Testis (tissue), 3 donors: ENCODE data around the gene EYA3. TPM values are rescaled to one million over a fixed set of nuclear protein-coding genes. Genes with fewer than 3 reads are reported as not detected.

Source experiments
- DNase-seq: peaks from one replicate; pipeline ENCODE4 v3.0.0-alpha.2; 2019
- H3K27ac ChIP-seq, 2 donors: fragments of 200-600 bp; sonication (generic); one replicate each; pipeline ENCODE4 v1.5.1; 2019
- H3K27me3 ChIP-seq: fragments of 200-600 bp; sonication (generic); one replicate; pipeline ENCODE4 v1.5.1; 2019
- H3K36me3 ChIP-seq: fragments of 200-600 bp; sonication (generic); one replicate; pipeline ENCODE4 v1.5.1; 2017; ENCODE audit warnings: low read depth; ENCODE audit errors: missing control alignments
- H3K4me1 ChIP-seq: fragments of 200-600 bp; sonication (generic); one replicate; pipeline ENCODE4 v1.5.1; 2019
- H3K4me3 ChIP-seq, 2 donors: fragments of 200-600 bp; sonication (generic); one replicate each; pipeline ENCODE4 v1.5.1; 2017 to 2019
- H3K9me3 ChIP-seq: fragments of 200-600 bp; sonication (generic); one replicate; pipeline ENCODE4 v1.5.1; 2017
- CTCF ChIP-seq, 3 experiments: fragments of 450-650 bp in 2 of 3; fragments of 200-600 bp in 1 of 3; sonication (generic) in 1 of 3; IDR thresholded peaks; one replicate each; pipeline ENCODE4 v1.5.1; 2016 to 2019; ENCODE audit warnings: antibody characterized with exemption in 3 of 3, mild to moderate bottlenecking in 2 of 3, moderate library complexity in 1 of 3
- POLR2A ChIP-seq: fragments of 450-650 bp; IDR thresholded peaks from one replicate; pipeline ENCODE4 v1.6.1; 2017; ENCODE audit warnings: antibody characterized with exemption, mild to moderate bottlenecking, moderate library complexity
- WGBS, 2 donors: methylation state at CpG; one replicate each; pipeline ENCODE4 v1.1.5; 2018; 5-methylcytosine and 5-hydroxymethylcytosine counted together
- intact Hi-C: fragments of 100-400 bp; cut with DNase I; formaldehyde crosslinking; loops from one replicate; pipeline ENCODE4 v1.15.1; 2023; ENCODE audit warnings: low total_unique reads
- polyA plus RNA-seq: library from polyadenylated mRNA; stranded (reverse); fragments of 350-450 nt; fragmentation: Illumina TruSeq; extraction: RNeasy Lipid Tissue Mini Kit (QIAGEN cat#74804); gene quantifications from one replicate; pipeline ENCODE4 v1.2.3, GENCODE V29; 2014; ENCODE audit warnings: low read depth, low replicate concordance; ENCODE audit not compliant: insufficient read depth
- total RNA-seq, 2 donors: library from RNA; depleted of rRNA; stranded (reverse); fragments of >200 nt; gene quantifications; one replicate each; pipeline ENCODE4 v1.2.3, GENCODE V29; 2016

Gene EYA3
- total and polyA plus RNA-seq, 3 donors from 2014 or later: 28.3 to 41.9 (median 31.5) TPM

GRCh38 chr1:27967106-27967883, 121.1 kb downstream of the EYA3 start:
- Histone ChIP-seq H3K9me3 (no peaks in the 10 kb centered on the region), H3K36me3 (no peaks in the 10 kb centered on the region), H3K27me3 (no peaks in the 10 kb centered on the region), H3K27ac (no peak overlapping the region), H3K4me1 (peaks cover 8% of the 10 kb centered on the region), H3K4me3 (no peak overlapping the region)
- no peak for DNase-seq
- no peak for TF ChIP-seq POLR2A
- no peak for TF ChIP-seq CTCF (IDR thresholded peaks at IDR 0.05)
- 86 to 92% methylated on average over 4 to 12 of the region's 12 CpGs for WGBS, 2 donors
- intact Hi-C loops: no loop called here

GRCh38 chr1:27966402-27967105, 121.9 kb downstream of the EYA3 start:
- Histone ChIP-seq H3K4me3 (no peak overlapping the region), H3K9me3 (no peaks in the 10 kb centered on the region), H3K27me3 (no peaks in the 10 kb centered on the region), H3K27ac (no peak overlapping the region), H3K36me3 (no peaks in the 10 kb centered on the region), H3K4me1 (peaks cover 1% of the 10 kb centered on the region)
- no peak for DNase-seq
- WGBS, 2 donors: 94 to 97% methylated on average over 20 to 22 of the region's 24 CpGs
- intact Hi-C loops: no loop called here
- TF ChIP-seq POLR2A: no peak
- TF ChIP-seq CTCF (IDR thresholded peaks at IDR 0.05): no peak

GRCh38 chr1:27963393-27963792, 125.0 kb downstream of the EYA3 start:
- no peaks in the 10 kb centered on the region for H3K36me3 ChIP-seq

GRCh38 chr1:27961646-27962221, 126.7 kb downstream of the EYA3 start:
- DNase-seq: no peak
- intact Hi-C loops: no loop called here
- Histone ChIP-seq H3K27ac (peak overlapping the region in 1 of 2 donors; percentile 90), H3K4me3 (no peak overlapping the region), H3K27me3 (no peaks in the 10 kb centered on the region), H3K9me3 (no peaks in the 10 kb centered on the region), H3K36me3 (no peaks in the 10 kb centered on the region), H3K4me1 (peaks cover 10% of the 10 kb centered on the region)
- TF ChIP-seq POLR2A (no peak), CTCF (IDR thresholded peaks at IDR 0.05) (no peak)
- 60 to 67% methylated on average over 4 of the region's 4 CpGs for WGBS, 2 donors

More at GRCh38 chr1:27963393-27963792, 125.0 kb downstream of the EYA3 start:
- 91 to 94% methylated on average over 9 to 11 of the region's 11 CpGs for WGBS, 2 donors
- H3K27me3 ChIP-seq: no peaks in the 10 kb centered on the region
- H3K9me3 ChIP-seq: no peaks in the 10 kb centered on the region
- no peak overlapping the region for H3K27ac ChIP-seq
- TF ChIP-seq CTCF (IDR thresholded peaks at IDR 0.05): no peak
- no peak for TF ChIP-seq POLR2A
- peaks cover 10% of the 10 kb centered on the region for H3K4me1 ChIP-seq
- H3K4me3 ChIP-seq: no peak overlapping the region
- intact Hi-C loops: no loop called here
- DNase-seq: no peak
